SK-N-SH (cell line): ENCODE measurements around the gene SLC6A3. TPM values are rescaled to one million over a fixed set of nuclear protein-coding genes. Genes with fewer than 3 reads are reported as not detected.

Experiments
- CTCF ChIA-PET: fragments of 300-600, 350-600 bp; formaldehyde crosslinking; extraction: SDS; loops from one replicate; lab custom pipeline; 2021; lab: Yijun Ruan, JAX
- POLR2A ChIA-PET: fragments of 350-600 bp; sonication (Branson Sonifier 250); formaldehyde crosslinking; extraction: SDS; loops from one replicate; lab custom pipeline; 2020; ENCODE audit warnings: antibody characterized with exemption, inconsistent platforms; lab: Yijun Ruan, JAX
- DNase-seq: peaks from one replicate; pipeline ENCODE4 v3.0.0; 2012
- H2AFZ ChIP-seq: fragments of 200-600 bp; sonication (generic); 2 replicates; pipeline ENCODE4 v1.8.1; 2016; ENCODE audit warnings: antibody characterized with exemption, mild to moderate bottlenecking, low read depth
- H3F3A ChIP-seq: fragments of 200-600 bp; sonication (generic); replicated peaks from 2 replicates; pipeline ENCODE3; 2016; ENCODE audit warnings: antibody characterized with exemption, mild to moderate bottlenecking; ENCODE audit not compliant: insufficient read depth
- H3K27ac ChIP-seq, 2 experiments: fragments of 200-500 bp in 1 of 2; fragments of 200-600 bp in 1 of 2; sonication (Bioruptor generic) in 1 of 2; sonication (generic), shearing (Covaris generic) in 1 of 2; 2 replicates each; pipeline versions ENCODE4 v1.5.1 to v1.6.1; 2014 to 2016; ENCODE audit warnings: low read depth in 2 of 2, inconsistent platforms in 1 of 2, low read length in 1 of 2, mild to moderate bottlenecking in 1 of 2, mixed read lengths in 1 of 2
- H3K27me3 ChIP-seq: fragments of 200-600 bp; sonication (generic), shearing (Covaris generic); 2 replicates; pipeline ENCODE4 v1.6.1; 2016; ENCODE audit warnings: mixed run types; ENCODE audit not compliant: insufficient read depth
- H3K36me3 ChIP-seq, 2 experiments: fragments of 200-500 bp in 1 of 2; fragments of 200-600 bp in 1 of 2; sonication (Bioruptor generic) in 1 of 2; sonication (generic) in 1 of 2; replicated peaks in 1 of 2; 2 replicates each; pipeline versions ENCODE3 to v1.5.1; 2014 to 2016; ENCODE audit warnings: low read length in 1 of 2, mild to moderate bottlenecking in 1 of 2; ENCODE audit not compliant: insufficient read depth in 2 of 2, control insufficient read depth in 1 of 2
- H3K4me1 ChIP-seq, 2 experiments: fragments of 200-500 bp in 1 of 2; fragments of 200-600 bp in 1 of 2; sonication (Bioruptor generic) in 1 of 2; sonication (generic), shearing (Covaris generic) in 1 of 2; 2 replicates each; pipeline versions ENCODE4 v1.5.1 to v1.6.1; 2014 to 2016; ENCODE audit warnings: low read depth in 1 of 2, low read length in 1 of 2, mixed run types in 1 of 2; ENCODE audit not compliant: insufficient read depth in 2 of 2, control insufficient read depth in 1 of 2
- H3K4me2 ChIP-seq: fragments of 200-600 bp; sonication (generic), shearing (Covaris generic); 2 replicates; pipeline ENCODE4 v1.6.1; 2017; ENCODE audit warnings: mixed run types
- H3K4me3 ChIP-seq, 2 experiments: fragments of 200-500 bp in 1 of 2; fragments of 200-600 bp in 1 of 2; sonication (Bioruptor generic) in 1 of 2; sonication (generic), shearing (Covaris generic) in 1 of 2; 2 replicates each; pipeline versions ENCODE4 v1.5.1 to v1.8.1; 2014 to 2016; ENCODE audit warnings: low read depth in 2 of 2, inconsistent platforms in 1 of 2, low read length in 1 of 2, mild to moderate bottlenecking in 1 of 2, mixed read lengths in 1 of 2, moderate library complexity in 1 of 2
- H3K79me2 ChIP-seq: fragments of 200-600 bp; sonication (generic); 2 replicates; pipeline ENCODE4 v1.8.1; 2017; ENCODE audit warnings: mild to moderate bottlenecking; ENCODE audit not compliant: insufficient read depth
- H3K9ac ChIP-seq: fragments of 200-600 bp; sonication (generic); 2 replicates; pipeline ENCODE4 v1.6.1; 2017; ENCODE audit warnings: mixed run types
- H3K9me2 ChIP-seq: fragments of 200-600 bp; sonication (generic); 2 replicates; pipeline ENCODE4 v1.6.1; 2017; ENCODE audit warnings: mixed run types
- H3K9me3 ChIP-seq: fragments of 200-600 bp; sonication (generic); 2 replicates; pipeline ENCODE4 v1.6.1; 2017; ENCODE audit warnings: mixed run types, mild to moderate bottlenecking, moderate library complexity
- H4K20me1 ChIP-seq: fragments of 200-600 bp; sonication (generic); 2 replicates; pipeline ENCODE4 v1.6.1; 2017; ENCODE audit warnings: mild to moderate bottlenecking, mixed run types; ENCODE audit not compliant: insufficient read depth
- ELF1 ChIP-seq: IDR thresholded peaks from 2 replicates; pipeline ENCODE4 v1.4.0; 2012
- EP300 ChIP-seq, 2 experiments: IDR thresholded peaks; 2 replicates each; pipeline versions ENCODE4 v1.4.0 to v1.6.1; 2012; ENCODE audit warnings: borderline replicate concordance in 1 of 2, low read depth in 1 of 2, low read length in 1 of 2
- FOSL2 ChIP-seq: IDR thresholded peaks from 2 replicates; pipeline ENCODE4 v1.4.0; 2012; ENCODE audit warnings: low read depth, mild to moderate bottlenecking, moderate library complexity, borderline replicate concordance
- GABPA ChIP-seq: IDR thresholded peaks from 2 replicates; pipeline ENCODE4 v1.4.0; 2012; ENCODE audit warnings: low read depth, mild to moderate bottlenecking
- MXI1 ChIP-seq: IDR thresholded peaks from 2 replicates; pipeline ENCODE4 v1.6.1; 2012; ENCODE audit warnings: mild to moderate bottlenecking, low read depth, low read length, improper control_type of control experiment
- NRF1 ChIP-seq: IDR thresholded peaks from 2 replicates; pipeline ENCODE4 v1.6.1; 2012; ENCODE audit warnings: low read depth, mild to moderate bottlenecking, low read length
- RAD21 ChIP-seq: IDR thresholded peaks from 2 replicates; pipeline ENCODE4 v1.6.1; 2012; ENCODE audit warnings: mild to moderate bottlenecking, low read length
- SMC3 ChIP-seq: IDR thresholded peaks from 2 replicates; pipeline ENCODE4 v1.6.1; 2012; ENCODE audit warnings: low read depth, low read length, improper control_type of control experiment
- YY1 ChIP-seq: IDR thresholded peaks from 2 replicates; pipeline ENCODE4 v1.4.0; 2012; ENCODE audit warnings: low read depth, mild to moderate bottlenecking
- WGBS: methylation state at CpG from one replicate; pipeline ENCODE4 v1.1.6; 2017; ENCODE audit warnings: low lambda C conversion rate; 5-methylcytosine and 5-hydroxymethylcytosine counted together
- polyA plus RNA-seq, 3 experiments: library from polyadenylated mRNA; depleted of rRNA; stranded (reverse); fragments of >200 nt; gene quantifications; 2 replicates each; pipeline ENCODE4 v1.2.3, GENCODE V29; 2012
- TF ChIP-seq, protein P1 (sequence below): IDR thresholded peaks from 2 replicates; pipeline ENCODE4 v1.6.1; 2012; ENCODE audit warnings: mild to moderate bottlenecking, low read depth, low read length, moderate library complexity
- TF ChIP-seq, protein P2 (sequence below): fragments of 200-600 bp; sonication (generic); IDR thresholded peaks from 2 replicates; pipeline ENCODE4 v1.6.1; 2017; ENCODE audit warnings: antibody characterized with exemption, mild to moderate bottlenecking, moderate library complexity
- TF ChIP-seq, protein P3 (sequence below): fragments of 150-350 bp; IDR thresholded peaks from 2 replicates; pipeline ENCODE4 v1.6.1; 2016; ENCODE audit warnings: mild to moderate bottlenecking, low read depth, low read length
- TF ChIP-seq, protein P4 (sequence below): IDR thresholded peaks from 2 replicates; pipeline ENCODE4 v1.4.0; 2012; ENCODE audit warnings: low read depth, borderline replicate concordance

The SLC6A3 gene
- polyA plus RNA-seq, 1 of the 3 experiments (the other 2 are of a cell fraction): not detected

DNA sequence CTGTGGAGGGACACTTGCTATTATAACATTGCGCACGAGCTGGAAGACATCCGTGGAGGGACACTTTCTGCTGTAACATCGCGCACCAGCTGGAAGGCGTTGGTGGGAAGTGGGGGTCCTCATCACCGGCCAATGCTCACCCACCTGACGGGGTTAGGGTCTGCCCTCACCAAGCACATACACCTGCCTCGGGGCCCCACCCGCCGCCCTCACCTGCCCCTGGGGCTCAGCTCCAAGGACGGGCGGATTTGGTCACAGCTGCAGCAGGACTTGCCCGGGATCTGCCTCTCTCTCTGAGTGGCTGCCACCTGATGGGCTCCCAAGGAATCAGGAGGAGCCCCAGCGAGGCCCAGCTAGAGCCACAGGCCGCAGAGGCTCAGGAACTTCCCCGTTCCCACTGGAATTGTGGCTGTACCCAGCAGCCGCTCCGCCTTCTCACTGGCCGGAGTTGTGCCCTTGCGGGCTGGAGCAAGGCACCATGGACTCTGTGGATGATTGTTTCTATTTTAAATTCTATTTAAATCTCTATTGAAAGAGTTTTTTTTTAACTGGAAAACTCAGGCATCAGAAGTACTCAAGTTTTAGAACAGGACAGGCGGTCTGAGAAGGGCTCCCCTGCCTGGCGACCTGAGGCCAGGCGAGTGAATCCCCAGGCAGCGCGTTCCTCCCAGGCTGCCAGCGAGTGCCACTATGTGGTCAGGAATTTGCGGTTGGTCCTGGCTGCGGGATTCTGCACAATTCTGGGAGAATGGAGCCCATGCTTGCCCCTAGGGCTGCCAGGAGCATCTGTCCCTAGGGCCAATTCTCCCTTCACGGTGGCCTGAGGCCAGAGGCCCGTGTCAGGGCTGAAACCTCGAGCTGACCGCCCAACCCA, 38.9 kb upstream of the SLC6A3 start:
- no peak overlapping the region for H2AFZ ChIP-seq
- 92% methylated on average over 21 of the region's 33 CpGs for WGBS
- H3K27ac ChIP-seq: no peak overlapping the region
- H3K36me3 ChIP-seq: peaks cover 1 to 40% of the 10 kb centered on the region in 2 experiments
- H3K9ac ChIP-seq: no peak overlapping the region
- 0 out of 2 replicates have a peak, but pooled peaks cover 4% of the 10 kb centered on the region for H4K20me1 ChIP-seq
- H3K27me3 ChIP-seq: no peaks in the 10 kb centered on the region
- no peaks in the 10 kb centered on the region for H3K9me2 ChIP-seq
- no peaks in the 10 kb centered on the region for H3K4me1 ChIP-seq
- no peaks in the 10 kb centered on the region for H3K9me3 ChIP-seq
- CTCF ChIA-PET: interaction anchor here (0.9 to 4.8 kb wide), 4 partner anchors 161 to 316 kb away, joined by 3 to 32 read pairs (median 6); no protein-coding TSS in a partner anchor
- H3F3A ChIP-seq: peaks cover under 1% of the 10 kb centered on the region
- no peak for DNase-seq
- no peaks in the 10 kb centered on the region for H3K79me2 ChIP-seq
- H3K4me2 ChIP-seq: no peak overlapping the region
- POLR2A ChIA-PET: no interaction called here
- TF ChIP-seq, protein P1, sequence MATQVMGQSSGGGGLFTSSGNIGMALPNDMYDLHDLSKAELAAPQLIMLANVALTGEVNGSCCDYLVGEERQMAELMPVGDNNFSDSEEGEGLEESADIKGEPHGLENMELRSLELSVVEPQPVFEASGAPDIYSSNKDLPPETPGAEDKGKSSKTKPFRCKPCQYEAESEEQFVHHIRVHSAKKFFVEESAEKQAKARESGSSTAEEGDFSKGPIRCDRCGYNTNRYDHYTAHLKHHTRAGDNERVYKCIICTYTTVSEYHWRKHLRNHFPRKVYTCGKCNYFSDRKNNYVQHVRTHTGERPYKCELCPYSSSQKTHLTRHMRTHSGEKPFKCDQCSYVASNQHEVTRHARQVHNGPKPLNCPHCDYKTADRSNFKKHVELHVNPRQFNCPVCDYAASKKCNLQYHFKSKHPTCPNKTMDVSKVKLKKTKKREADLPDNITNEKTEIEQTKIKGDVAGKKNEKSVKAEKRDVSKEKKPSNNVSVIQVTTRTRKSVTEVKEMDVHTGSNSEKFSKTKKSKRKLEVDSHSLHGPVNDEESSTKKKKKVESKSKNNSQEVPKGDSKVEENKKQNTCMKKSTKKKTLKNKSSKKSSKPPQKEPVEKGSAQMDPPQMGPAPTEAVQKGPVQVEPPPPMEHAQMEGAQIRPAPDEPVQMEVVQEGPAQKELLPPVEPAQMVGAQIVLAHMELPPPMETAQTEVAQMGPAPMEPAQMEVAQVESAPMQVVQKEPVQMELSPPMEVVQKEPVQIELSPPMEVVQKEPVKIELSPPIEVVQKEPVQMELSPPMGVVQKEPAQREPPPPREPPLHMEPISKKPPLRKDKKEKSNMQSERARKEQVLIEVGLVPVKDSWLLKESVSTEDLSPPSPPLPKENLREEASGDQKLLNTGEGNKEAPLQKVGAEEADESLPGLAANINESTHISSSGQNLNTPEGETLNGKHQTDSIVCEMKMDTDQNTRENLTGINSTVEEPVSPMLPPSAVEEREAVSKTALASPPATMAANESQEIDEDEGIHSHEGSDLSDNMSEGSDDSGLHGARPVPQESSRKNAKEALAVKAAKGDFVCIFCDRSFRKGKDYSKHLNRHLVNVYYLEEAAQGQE: no peak
- TF ChIP-seq EP300 (IDR thresholded peaks at IDR 0.05; ENCODE audit: borderline replicate concordance in 1 of 2, low read depth in 1 of 2, low read length in 1 of 2) (no peak), GABPA (no peak)
- TF ChIP-seq, protein P2, sequence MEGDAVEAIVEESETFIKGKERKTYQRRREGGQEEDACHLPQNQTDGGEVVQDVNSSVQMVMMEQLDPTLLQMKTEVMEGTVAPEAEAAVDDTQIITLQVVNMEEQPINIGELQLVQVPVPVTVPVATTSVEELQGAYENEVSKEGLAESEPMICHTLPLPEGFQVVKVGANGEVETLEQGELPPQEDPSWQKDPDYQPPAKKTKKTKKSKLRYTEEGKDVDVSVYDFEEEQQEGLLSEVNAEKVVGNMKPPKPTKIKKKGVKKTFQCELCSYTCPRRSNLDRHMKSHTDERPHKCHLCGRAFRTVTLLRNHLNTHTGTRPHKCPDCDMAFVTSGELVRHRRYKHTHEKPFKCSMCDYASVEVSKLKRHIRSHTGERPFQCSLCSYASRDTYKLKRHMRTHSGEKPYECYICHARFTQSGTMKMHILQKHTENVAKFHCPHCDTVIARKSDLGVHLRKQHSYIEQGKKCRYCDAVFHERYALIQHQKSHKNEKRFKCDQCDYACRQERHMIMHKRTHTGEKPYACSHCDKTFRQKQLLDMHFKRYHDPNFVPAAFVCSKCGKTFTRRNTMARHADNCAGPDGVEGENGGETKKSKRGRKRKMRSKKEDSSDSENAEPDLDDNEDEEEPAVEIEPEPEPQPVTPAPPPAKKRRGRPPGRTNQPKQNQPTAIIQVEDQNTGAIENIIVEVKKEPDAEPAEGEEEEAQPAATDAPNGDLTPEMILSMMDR: no peak
- H3K4me3 ChIP-seq: no peak overlapping the region

DNA sequence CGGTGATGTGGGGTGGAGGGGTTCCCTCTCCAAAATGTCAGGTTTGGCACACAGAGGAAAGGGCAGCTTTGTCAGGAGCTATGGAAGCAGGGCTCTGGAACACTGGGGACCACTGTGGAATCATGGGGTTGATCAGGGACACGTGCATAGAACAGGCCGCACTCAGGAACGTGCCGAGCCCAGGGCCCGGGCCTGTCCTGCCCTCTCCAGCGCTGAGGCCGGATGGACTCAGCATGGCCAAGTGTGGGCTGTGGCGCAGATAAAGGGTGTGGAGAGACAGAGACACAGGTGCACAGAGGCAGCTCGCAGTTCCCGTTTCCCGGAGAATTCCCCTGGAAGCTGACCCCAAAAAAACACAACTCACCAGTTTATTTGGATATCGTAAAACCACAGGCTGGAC, 37.8 kb upstream of the SLC6A3 start:
- H3K4me3 ChIP-seq: no peak overlapping the region
- H3K9me2 ChIP-seq: no peaks in the 10 kb centered on the region
- no peak for DNase-seq
- H3F3A ChIP-seq: no peaks in the 10 kb centered on the region
- no peaks in the 10 kb centered on the region for H3K79me2 ChIP-seq
- WGBS: 98% methylated on average over 13 of the region's 13 CpGs
- no peak overlapping the region for H3K4me2 ChIP-seq
- H3K9me3 ChIP-seq: no peaks in the 10 kb centered on the region
- H3K4me1 ChIP-seq: no peaks in the 10 kb centered on the region
- ChIA-PET CTCF (interaction anchor here (0.8 to 4.8 kb wide), 3 partner anchors 15 to 315 kb away, joined by 4 to 32 read pairs (median 8); no protein-coding TSS in a partner anchor), POLR2A (no interaction called here)
- no peak for TF ChIP-seq ELF1
- TF ChIP-seq SMC3: no peak
- TF ChIP-seq FOSL2: no peak
- no peak for TF ChIP-seq MXI1
- TF ChIP-seq YY1: no peak
- TF ChIP-seq NRF1: no peak
- TF ChIP-seq, protein P3, sequence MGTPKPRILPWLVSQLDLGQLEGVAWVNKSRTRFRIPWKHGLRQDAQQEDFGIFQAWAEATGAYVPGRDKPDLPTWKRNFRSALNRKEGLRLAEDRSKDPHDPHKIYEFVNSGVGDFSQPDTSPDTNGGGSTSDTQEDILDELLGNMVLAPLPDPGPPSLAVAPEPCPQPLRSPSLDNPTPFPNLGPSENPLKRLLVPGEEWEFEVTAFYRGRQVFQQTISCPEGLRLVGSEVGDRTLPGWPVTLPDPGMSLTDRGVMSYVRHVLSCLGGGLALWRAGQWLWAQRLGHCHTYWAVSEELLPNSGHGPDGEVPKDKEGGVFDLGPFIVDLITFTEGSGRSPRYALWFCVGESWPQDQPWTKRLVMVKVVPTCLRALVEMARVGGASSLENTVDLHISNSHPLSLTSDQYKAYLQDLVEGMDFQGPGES: no peak
- TF ChIP-seq RAD21: no peak
- TF ChIP-seq, protein P4, sequence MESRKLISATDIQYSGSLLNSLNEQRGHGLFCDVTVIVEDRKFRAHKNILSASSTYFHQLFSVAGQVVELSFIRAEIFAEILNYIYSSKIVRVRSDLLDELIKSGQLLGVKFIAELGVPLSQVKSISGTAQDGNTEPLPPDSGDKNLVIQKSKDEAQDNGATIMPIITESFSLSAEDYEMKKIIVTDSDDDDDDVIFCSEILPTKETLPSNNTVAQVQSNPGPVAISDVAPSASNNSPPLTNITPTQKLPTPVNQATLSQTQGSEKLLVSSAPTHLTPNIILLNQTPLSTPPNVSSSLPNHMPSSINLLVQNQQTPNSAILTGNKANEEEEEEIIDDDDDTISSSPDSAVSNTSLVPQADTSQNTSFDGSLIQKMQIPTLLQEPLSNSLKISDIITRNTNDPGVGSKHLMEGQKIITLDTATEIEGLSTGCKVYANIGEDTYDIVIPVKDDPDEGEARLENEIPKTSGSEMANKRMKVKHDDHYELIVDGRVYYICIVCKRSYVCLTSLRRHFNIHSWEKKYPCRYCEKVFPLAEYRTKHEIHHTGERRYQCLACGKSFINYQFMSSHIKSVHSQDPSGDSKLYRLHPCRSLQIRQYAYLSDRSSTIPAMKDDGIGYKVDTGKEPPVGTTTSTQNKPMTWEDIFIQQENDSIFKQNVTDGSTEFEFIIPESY: no peak
- H2AFZ ChIP-seq: no peak overlapping the region
- peaks cover 3 to 43% of the 10 kb centered on the region in 2 experiments for H3K36me3 ChIP-seq
- H4K20me1 ChIP-seq: 0 out of 2 replicates have a peak, but pooled peaks cover 4% of the 10 kb centered on the region
- no peaks in the 10 kb centered on the region for H3K27me3 ChIP-seq
- no peak overlapping the region for H3K9ac ChIP-seq
- no peak overlapping the region for H3K27ac ChIP-seq
